Calu3 (cell line): ENCODE results near the gene C11orf52. TPM values are rescaled to one million over a fixed set of nuclear protein-coding genes. Genes with fewer than 3 reads are reported as not detected.

Source experiments
- BruUV-seq: library from RNA; stranded (reverse); fragments of 400-500 nt; replicated peaks from 2 replicates; lab custom pipeline; 2021; lab: Mats Ljungman, UMichigan
- CTCF ChIA-PET: fragments of 300-600 bp; sonication (Branson Sonifier 250); formaldehyde crosslinking; loops from one replicate; lab custom pipeline; 2022; ENCODE audit warnings: antibody characterized with exemption; lab: Charles Lee
- DNase-seq: peaks from one replicate; pipeline ENCODE4 v3.0.0; 2022
- H3K27ac Mint-ChIP-seq: one replicate; pipeline ENCODE4 v1.8.0; 2022; ENCODE audit warnings: mixed read lengths; ENCODE audit not compliant: unreplicated experiment
- H3K27me3 Mint-ChIP-seq: one replicate; pipeline ENCODE4 v1.8.0; 2022; ENCODE audit warnings: mixed read lengths; ENCODE audit not compliant: unreplicated experiment
- H3K36me3 Mint-ChIP-seq: one replicate; pipeline ENCODE4 v1.8.0; 2022; ENCODE audit warnings: mild to moderate bottlenecking, moderate library complexity, mixed read lengths; ENCODE audit not compliant: insufficient read depth, unreplicated experiment
- H3K4me1 Mint-ChIP-seq: one replicate; pipeline ENCODE4 v1.8.0; 2022; ENCODE audit warnings: mild to moderate bottlenecking, low read depth, mixed read lengths; ENCODE audit not compliant: unreplicated experiment
- H3K4me3 Mint-ChIP-seq: one replicate; pipeline ENCODE4 v1.8.0; 2022; ENCODE audit warnings: mild to moderate bottlenecking, low read depth, moderate library complexity, mixed read lengths; ENCODE audit not compliant: unreplicated experiment
- H3K9me3 Mint-ChIP-seq: one replicate; pipeline ENCODE4 v1.8.0; 2022; ENCODE audit warnings: low read depth, mixed read lengths; ENCODE audit not compliant: unreplicated experiment
- intact Hi-C: fragments of 100-400 bp; cut with micrococcal nuclease; formaldehyde crosslinking; loops from one replicate; pipeline ENCODE4 v1.10.0; 2022; ENCODE audit not compliant: unreplicated experiment
- total RNA-seq: library from RNA; stranded (reverse); gene quantifications from 2 replicates; pipeline ENCODE4 v1.2.3, GENCODE V29; 2022
- TF ChIP-seq, protein P1 (sequence below): fragments of 200-600 bp; IDR thresholded peaks from one replicate; pipeline ENCODE4 v1.8.0; 2022; ENCODE audit warnings: antibody characterized with exemption; ENCODE audit not compliant: unreplicated experiment

Gene C11orf52
- total RNA-seq, 1 experiment from 2014 or later, result 6.2 TPM

DNA sequence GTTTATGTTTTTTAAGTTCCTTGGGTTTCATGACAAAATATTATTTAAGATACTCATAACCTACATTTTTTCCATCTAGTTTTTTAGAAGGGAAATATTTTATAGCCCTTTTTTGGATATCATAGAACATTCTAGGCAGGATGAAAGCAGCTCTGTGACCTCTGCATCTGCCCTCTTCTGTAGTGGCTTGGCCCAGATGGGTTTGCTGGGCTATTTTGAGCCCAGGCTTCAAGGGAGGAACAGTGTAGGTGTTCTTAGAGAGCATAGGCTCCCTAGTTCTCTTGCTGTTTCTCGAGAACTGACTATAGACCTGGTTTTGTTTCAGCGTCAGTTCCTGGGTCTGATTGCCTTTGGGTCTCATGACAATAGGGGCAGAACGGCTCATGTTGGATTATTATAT lies 50.6 kb downstream of the C11orf52 start:
- Mint-ChIP-seq H3K4me1 (no peaks in the 10 kb centered on the region), H3K27me3 (no peaks in the 10 kb centered on the region), H3K27ac (no peak overlapping the region), H3K36me3 (no peaks in the 10 kb centered on the region), H3K9me3 (no peaks in the 10 kb centered on the region), H3K4me3 (no peak overlapping the region)
- no TSS peak for BruUV-seq
- TF ChIP-seq, protein P1, sequence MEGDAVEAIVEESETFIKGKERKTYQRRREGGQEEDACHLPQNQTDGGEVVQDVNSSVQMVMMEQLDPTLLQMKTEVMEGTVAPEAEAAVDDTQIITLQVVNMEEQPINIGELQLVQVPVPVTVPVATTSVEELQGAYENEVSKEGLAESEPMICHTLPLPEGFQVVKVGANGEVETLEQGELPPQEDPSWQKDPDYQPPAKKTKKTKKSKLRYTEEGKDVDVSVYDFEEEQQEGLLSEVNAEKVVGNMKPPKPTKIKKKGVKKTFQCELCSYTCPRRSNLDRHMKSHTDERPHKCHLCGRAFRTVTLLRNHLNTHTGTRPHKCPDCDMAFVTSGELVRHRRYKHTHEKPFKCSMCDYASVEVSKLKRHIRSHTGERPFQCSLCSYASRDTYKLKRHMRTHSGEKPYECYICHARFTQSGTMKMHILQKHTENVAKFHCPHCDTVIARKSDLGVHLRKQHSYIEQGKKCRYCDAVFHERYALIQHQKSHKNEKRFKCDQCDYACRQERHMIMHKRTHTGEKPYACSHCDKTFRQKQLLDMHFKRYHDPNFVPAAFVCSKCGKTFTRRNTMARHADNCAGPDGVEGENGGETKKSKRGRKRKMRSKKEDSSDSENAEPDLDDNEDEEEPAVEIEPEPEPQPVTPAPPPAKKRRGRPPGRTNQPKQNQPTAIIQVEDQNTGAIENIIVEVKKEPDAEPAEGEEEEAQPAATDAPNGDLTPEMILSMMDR, result no peak
- intact Hi-C loops, result no loop called here
- CTCF ChIA-PET, result no interaction called here
- no peak for DNase-seq

DNA sequence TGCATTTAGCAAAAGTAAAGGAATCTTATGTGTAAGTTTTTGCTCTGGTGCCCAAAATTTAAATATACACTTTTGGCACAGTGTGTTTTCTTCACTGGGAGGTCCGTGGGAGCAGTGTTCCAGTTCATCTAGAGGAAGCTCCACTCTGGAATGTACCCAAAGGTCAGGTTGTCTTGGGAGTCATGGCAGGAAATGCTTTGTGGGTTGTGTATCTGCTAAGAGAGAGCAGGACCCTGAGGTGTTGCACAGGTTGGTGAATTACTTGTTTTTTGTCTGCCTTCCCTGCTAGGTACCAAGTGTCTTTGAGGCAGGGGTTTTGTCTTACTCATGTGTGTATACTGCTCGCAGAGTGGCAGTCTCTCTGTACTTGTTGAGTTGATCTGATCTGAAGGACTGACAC lies 55.7 kb downstream of the C11orf52 start:
- Mint-ChIP-seq H3K36me3 (no peaks in the 10 kb centered on the region), H3K27ac (no peak overlapping the region), H3K27me3 (peaks cover 9% of the 10 kb centered on the region), H3K9me3 (no peaks in the 10 kb centered on the region), H3K4me1 (peaks cover 8% of the 10 kb centered on the region), H3K4me3 (no peak overlapping the region)
- DNase-seq, result no peak
- CTCF ChIA-PET, result no interaction called here
- TF ChIP-seq, protein P1, result no peak
- intact Hi-C loops, result no loop called here
- BruUV-seq, result no TSS peak

DNA sequence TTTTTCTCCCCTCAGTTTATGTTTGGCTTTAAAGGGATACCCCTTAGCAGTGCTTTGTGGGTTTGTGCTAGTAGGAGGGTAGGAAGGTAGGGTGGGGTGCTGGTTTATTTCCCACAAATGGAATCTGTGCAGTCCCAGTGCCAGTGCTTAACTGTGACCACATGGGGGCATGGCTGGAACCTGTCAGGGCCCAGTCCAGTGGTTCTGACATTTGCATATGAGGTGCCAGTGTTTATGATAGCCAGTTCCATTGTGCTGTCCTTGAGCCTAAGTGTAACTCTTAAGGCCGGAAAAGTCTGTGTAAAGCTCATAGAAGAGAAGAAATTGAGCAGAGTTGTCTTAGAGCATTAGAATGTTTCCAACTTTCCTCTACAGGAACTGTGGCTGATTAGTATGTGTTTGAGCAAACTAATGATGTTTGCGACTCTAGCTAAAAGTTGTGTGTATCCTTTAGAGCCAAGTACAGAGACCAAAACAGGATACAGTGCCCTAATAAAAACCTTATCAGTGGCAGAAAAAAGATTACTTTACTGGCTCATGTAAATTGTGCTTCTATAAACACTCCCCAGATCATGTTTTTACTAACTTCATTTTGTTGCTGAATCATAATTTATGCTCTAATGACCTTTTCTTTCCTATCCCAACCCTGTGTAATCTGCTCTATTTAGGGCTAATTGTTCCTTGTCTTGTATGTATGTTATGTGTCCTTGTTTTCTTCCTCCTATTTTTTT lies 56.5 kb downstream of the C11orf52 start:
- peaks cover 8% of the 10 kb centered on the region for H3K4me1 Mint-ChIP-seq
- no peak overlapping the region for H3K4me3 Mint-ChIP-seq
- no peak for DNase-seq
- H3K36me3 Mint-ChIP-seq, result no peaks in the 10 kb centered on the region
- no peaks in the 10 kb centered on the region for H3K9me3 Mint-ChIP-seq
- TF ChIP-seq, protein P1, result no peak
- no peak overlapping the region for H3K27ac Mint-ChIP-seq
- intact Hi-C loops, result no loop called here
- H3K27me3 Mint-ChIP-seq, result peaks cover 9% of the 10 kb centered on the region
- CTCF ChIA-PET, result no interaction called here
- no TSS peak for BruUV-seq

DNA sequence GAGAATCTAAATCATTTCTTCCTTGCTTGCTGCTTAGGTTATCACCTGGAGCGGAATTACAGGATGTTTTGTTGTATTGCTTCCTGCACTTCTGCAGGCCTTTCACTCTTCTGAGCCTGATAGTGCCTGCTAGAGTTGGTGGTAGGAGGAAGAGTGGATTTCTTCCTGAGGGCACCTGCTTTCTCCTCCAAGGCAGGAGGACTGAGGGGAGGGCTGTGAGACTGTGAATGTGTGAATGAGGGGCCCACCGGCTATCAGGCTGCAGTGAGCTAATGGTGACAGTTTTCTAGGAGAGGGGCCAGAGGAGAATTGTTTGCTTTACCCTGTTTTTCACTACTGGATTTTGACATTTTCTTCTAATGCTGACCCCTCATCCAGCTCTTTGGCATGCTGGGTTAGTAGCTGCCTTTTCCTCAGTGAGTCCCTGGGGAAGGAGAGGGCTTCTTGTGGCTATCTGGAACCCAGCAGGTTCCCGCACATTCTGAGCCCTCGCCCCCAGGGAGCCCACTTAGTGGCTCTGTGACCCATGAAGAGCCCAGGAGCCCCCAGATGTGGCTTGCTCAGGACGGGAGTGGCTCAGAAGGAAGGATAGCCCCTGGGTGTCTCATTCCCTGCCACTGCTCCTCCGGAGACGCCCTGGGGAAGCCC lies 57.5 kb downstream of the C11orf52 start:
- Mint-ChIP-seq H3K27ac (no peak overlapping the region), H3K4me1 (peaks cover 8% of the 10 kb centered on the region), H3K4me3 (peak overlapping the region; percentile 61), H3K36me3 (no peaks in the 10 kb centered on the region), H3K9me3 (no peaks in the 10 kb centered on the region), H3K27me3 (peaks cover 9% of the 10 kb centered on the region)
- intact Hi-C loops, result no loop called here
- TF ChIP-seq, protein P1, result no peak
- DNase-seq, result no peak
- CTCF ChIA-PET, result no interaction called here
- no TSS peak for BruUV-seq

Other genes starting within 250 kb of the C11orf52 start
- gene PPP2R1B, start 152.5 kb upstream of the C11orf52 start, total RNA-seq, result 22.2 and 24.0 TPM in 2 replicates
- gene ALG9, start 47.3 kb upstream of the C11orf52 start, total RNA-seq, result 12.6 and 14.2 TPM in 2 replicates
- gene FDXACB1, start 39.7 kb upstream of the C11orf52 start, total RNA-seq, result 1.7 and 1.8 TPM in 2 replicates
- gene CFAP68, start 39.4 kb upstream of the C11orf52 start, total RNA-seq, result 28.1 and 29.8 TPM in 2 replicates
- 0.66 and 1.9 TPM in 2 replicates for gene CRYAB, start 7.1 kb upstream of the C11orf52 start, total RNA-seq
- not detected in 2 replicates for gene HSPB2, start 6.2 kb upstream of the C11orf52 start, total RNA-seq
- 2.6 and 2.9 TPM in 2 replicates for gene DIXDC1, start 18.4 kb downstream of the C11orf52 start, total RNA-seq
- gene DLAT, start 106.5 kb downstream of the C11orf52 start, total RNA-seq, result 25.4 and 27.4 TPM in 2 replicates
- 1.6 and 2.2 TPM in 2 replicates for gene PIH1D2, start 155.1 kb downstream of the C11orf52 start, total RNA-seq
- gene NKAPD1, start 155.4 kb downstream of the C11orf52 start, total RNA-seq, result 13.0 and 14.7 TPM in 2 replicates
- 33.2 and 36.7 TPM in 2 replicates for gene TIMM8B, start 167.8 kb downstream of the C11orf52 start, total RNA-seq
- 56.6 and 59.1 TPM in 2 replicates for gene SDHD, start 168.0 kb downstream of the C11orf52 start, total RNA-seq
- gene IL18, start 245.2 kb downstream of the C11orf52 start, total RNA-seq, result 111 and 121 TPM in 2 replicates
- not detected in 2 replicates for gene TEX12, start 248.5 kb downstream of the C11orf52 start, total RNA-seq